GM23248 (cell line): ENCODE results near the gene TRMU. TPM values are rescaled to one million over a fixed set of nuclear protein-coding genes. Genes with fewer than 3 reads are reported as not detected.
A peak's percentile ranks its signal among the peaks of the same experiment; 100 is the strongest.

Experiments
- DNase-seq: peaks from one replicate; pipeline ENCODE4 v3.0.0-alpha.2; 2015
- H2AFZ ChIP-seq: fragments of 200-600 bp; sonication (generic); 2 replicates; pipeline ENCODE4 v1.6.1; 2016; ENCODE audit warnings: antibody characterized with exemption
- H3F3A ChIP-seq: fragments of 200-600 bp; sonication (generic); 2 replicates; pipeline ENCODE4 v1.6.1; 2016; ENCODE audit warnings: mild to moderate bottlenecking, antibody characterized with exemption, mixed run types; ENCODE audit not compliant: insufficient read depth
- H3K27ac ChIP-seq: fragments of 200-600 bp; sonication (generic); 2 replicates; pipeline ENCODE4 v1.5.1; 2016; ENCODE audit warnings: mild to moderate bottlenecking
- H3K27me3 ChIP-seq: fragments of 200-600 bp; sonication (generic); replicated peaks from 2 replicates; pipeline ENCODE4 v1.6.1; 2016; ENCODE audit warnings: mild to moderate bottlenecking; ENCODE audit not compliant: insufficient read depth
- H3K36me3 ChIP-seq: fragments of 200-600 bp; sonication (generic); 2 replicates; pipeline ENCODE4 v1.6.1; 2016; ENCODE audit warnings: low read depth, mild to moderate bottlenecking
- H3K4me1 ChIP-seq: fragments of 200-600 bp; sonication (generic); 2 replicates; pipeline ENCODE4 v1.6.1; 2016; ENCODE audit warnings: mild to moderate bottlenecking; ENCODE audit not compliant: insufficient read depth
- H3K4me2 ChIP-seq: fragments of 200-600 bp; sonication (generic); one replicate; pipeline ENCODE4 v1.6.1; 2016; ENCODE audit warnings: mild to moderate bottlenecking; ENCODE audit not compliant: unreplicated experiment
- H3K4me3 ChIP-seq: fragments of 200-600 bp; sonication (generic); 2 replicates; pipeline ENCODE4 v1.5.1; 2016; ENCODE audit warnings: mild to moderate bottlenecking
- H3K79me2 ChIP-seq: fragments of 200-600 bp; sonication (generic); 2 replicates; pipeline ENCODE4 v1.6.1; 2016; ENCODE audit warnings: mild to moderate bottlenecking; ENCODE audit not compliant: insufficient read depth
- H3K9ac ChIP-seq: fragments of 200-600 bp; sonication (generic); 2 replicates; pipeline ENCODE4 v1.6.1; 2016; ENCODE audit warnings: mild to moderate bottlenecking
- H3K9me2 ChIP-seq: fragments of 200-600 bp; sonication (generic); 2 replicates; pipeline ENCODE4 v1.6.1; 2016; ENCODE audit warnings: mixed run types, mild to moderate bottlenecking, moderate library complexity; ENCODE audit not compliant: insufficient read depth
- H3K9me3 ChIP-seq: fragments of 200-600 bp; sonication (generic); one replicate; pipeline ENCODE4 v1.6.1; 2017; ENCODE audit warnings: low read depth
- H4K20me1 ChIP-seq: fragments of 200-600 bp; sonication (generic); 2 replicates; pipeline ENCODE4 v1.6.0; 2016; ENCODE audit not compliant: insufficient read depth
- EZH2 ChIP-seq: fragments of 200-600 bp; sonication (generic); IDR thresholded peaks from 2 replicates; pipeline ENCODE4 v1.6.1; 2018; ENCODE audit warnings: antibody characterized with exemption, mild to moderate bottlenecking; ENCODE audit not compliant: insufficient read depth, poor library complexity, severe bottlenecking
- EZH2phosphoT487 ChIP-seq: fragments of 200-600 bp; sonication (generic); IDR thresholded peaks from 2 replicates; pipeline ENCODE4 v1.6.1; 2018; ENCODE audit warnings: antibody characterized with exemption, moderate library complexity, mild to moderate bottlenecking, low read depth; ENCODE audit not compliant: insufficient read depth
- WGBS, 2 experiments: methylation state at CpG; one replicate each; pipeline ENCODE4 v1.1.6; 2015 to 2017; ENCODE audit warnings: low lambda C conversion rate in 2 of 2, low coverage in 1 of 2; ENCODE audit errors: missing lambda C conversion rate in 2 of 2; 5-methylcytosine and 5-hydroxymethylcytosine counted together
- in situ Hi-C: fragments of 300-500 bp; cut with MboI; formaldehyde crosslinking; loops from 2 replicates; pipeline ENCODE4 v1.15.0; 2020
- polyA plus RNA-seq: library from polyadenylated mRNA; unstranded; fragments of >200 nt; fragmentation: Nextera tagmentation; extraction: Ambion mirVana; gene quantifications from 2 replicates; pipeline ENCODE4 v1.2.1, GENCODE V29; 2016
- total RNA-seq: library from RNA; depleted of rRNA; stranded (reverse); fragments of >200 nt; shearing (Covaris generic); gene quantifications from 2 replicates; pipeline ENCODE4 v1.2.3, GENCODE V29; 2014

The TRMU gene
- total and polyA plus RNA-seq, 2 experiments from 2014 or later: 27.0 to 38.4 TPM

- TF ChIP-seq EZH2 (no peak), EZH2phosphoT487 (no peak)
- no peaks in the 10 kb centered on the region for H3K4me1 ChIP-seq
- no peak overlapping the region for H3K4me2 ChIP-seq
- H4K20me1 ChIP-seq: no peaks in the 10 kb centered on the region
- no peaks in the 10 kb centered on the region for H3K9me2 ChIP-seq
- H3K9me3 ChIP-seq: peaks cover 3% of the 10 kb centered on the region
- H2AFZ ChIP-seq: no peak overlapping the region
- no peak overlapping the region for H3K9ac ChIP-seq
- H3K27me3 ChIP-seq: no peaks in the 10 kb centered on the region; the same call in 1 of the 2 replicates
- DNase-seq: no peak
- no peak overlapping the region for H3K27ac ChIP-seq
- WGBS, 2 experiments: 79 to 80% methylated on average over 25 to 38 of the region's 38 CpGs
- no peak overlapping the region for H3K4me3 ChIP-seq
- H3K79me2 ChIP-seq: no peaks in the 10 kb centered on the region
- in situ Hi-C loops: no loop called here
- no peaks in the 10 kb centered on the region for H3K36me3 ChIP-seq
- no peaks in the 10 kb centered on the region for H3F3A ChIP-seq
Observed at GRCh38 chr22:46374663-46375474, 39.4 kb downstream of the TRMU start.

- peaks cover 3% of the 10 kb centered on the region for H3K9me3 ChIP-seq
- H3K9ac ChIP-seq: no peak overlapping the region
Observed at GRCh38 chr22:46376111-46376510, 40.6 kb downstream of the TRMU start.

GRCh38 chr22:46376908-46377524 is 41.5 kb downstream of the TRMU start:
- DNase-seq: no peak
- Histone ChIP-seq H3K9ac (no peak overlapping the region), H3K9me3 (peaks cover 3% of the 10 kb centered on the region), H4K20me1 (no peaks in the 10 kb centered on the region), H2AFZ (no peak overlapping the region), H3K9me2 (no peaks in the 10 kb centered on the region), H3F3A (no peaks in the 10 kb centered on the region), H3K4me1 (no peaks in the 10 kb centered on the region), H3K79me2 (no peaks in the 10 kb centered on the region), H3K27ac (no peak overlapping the region), H3K36me3 (no peaks in the 10 kb centered on the region), H3K4me3 (no peak overlapping the region), H3K4me2 (no peak overlapping the region), H3K27me3 (no peaks in the 10 kb centered on the region; the same call in 1 of the 2 replicates)
- TF ChIP-seq EZH2: no peak
- no peak for TF ChIP-seq EZH2phosphoT487
- 76 to 80% methylated on average over 17 to 19 of the region's 19 CpGs for WGBS, 2 experiments
- in situ Hi-C loops: no loop called here

More at GRCh38 chr22:46376111-46376510, 40.6 kb downstream of the TRMU start:
- Histone ChIP-seq H3K36me3 (no peaks in the 10 kb centered on the region), H3K79me2 (no peaks in the 10 kb centered on the region), H3K4me1 (no peaks in the 10 kb centered on the region), H3K27me3 (no peaks in the 10 kb centered on the region; the same call in 1 of the 2 replicates), H2AFZ (no peak overlapping the region), H3K27ac (no peak overlapping the region), H4K20me1 (no peaks in the 10 kb centered on the region), H3K4me2 (no peak overlapping the region), H3K9me2 (no peaks in the 10 kb centered on the region), H3K4me3 (no peak overlapping the region), H3F3A (no peaks in the 10 kb centered on the region)
- TF ChIP-seq EZH2 (no peak), EZH2phosphoT487 (no peak)
- no peak for DNase-seq
- 52 to 61% methylated on average over 3 of the region's 3 CpGs for WGBS, 2 experiments
- in situ Hi-C loops: no loop called here

- H4K20me1 ChIP-seq: no peaks in the 10 kb centered on the region
- TF ChIP-seq EZH2 (no peak), EZH2phosphoT487 (no peak)
- H3K4me1 ChIP-seq: no peaks in the 10 kb centered on the region
- in situ Hi-C loops: no loop called here
- no peaks in the 10 kb centered on the region for H3K79me2 ChIP-seq
- peak; percentile 24 for DNase-seq
- no peaks in the 10 kb centered on the region for H3K9me2 ChIP-seq
- 63 to 64% methylated on average over 27 of the region's 27 CpGs for WGBS, 2 experiments
- no peaks in the 10 kb centered on the region for H3F3A ChIP-seq
- H3K4me2 ChIP-seq: no peak overlapping the region
- H3K9me3 ChIP-seq: peaks cover 3% of the 10 kb centered on the region
- H3K27me3 ChIP-seq: no peaks in the 10 kb centered on the region; the same call in 1 of the 2 replicates
- no peaks in the 10 kb centered on the region for H3K36me3 ChIP-seq
- no peak overlapping the region for H3K27ac ChIP-seq
- H3K4me3 ChIP-seq: no peak overlapping the region
- H3K9ac ChIP-seq: no peak overlapping the region
- H2AFZ ChIP-seq: no peak overlapping the region
Observed at GRCh38 chr22:46377525-46378425, 42.3 kb downstream of the TRMU start.
